CD4-positive, alpha-beta T cell (primary cell): ENCODE results near the gene DOP1B. TPM values are rescaled to one million over a fixed set of nuclear protein-coding genes. Genes with fewer than 3 reads are reported as not detected.

Source experiments
- ATAC-seq: fragments of 200-7000 bp; cut with Tn5 transposase; one replicate; pipeline ENCODE4 v1.10.0; 2022; ENCODE audit warnings: mild to moderate bottlenecking; ENCODE audit not compliant: poor library complexity
- CTCF ChIA-PET: fragments of 350-600 bp; sonication (Branson Sonifier 250); formaldehyde crosslinking; loops from one replicate; lab custom pipeline; 2021; ENCODE audit warnings: antibody characterized with exemption, inconsistent platforms; lab: Charles Lee
- POLR2A ChIA-PET: fragments of 350-600 bp; sonication (Branson Sonifier 250); formaldehyde crosslinking; loops from one replicate; lab custom pipeline; 2021; ENCODE audit warnings: antibody characterized with exemption, inconsistent platforms; lab: Charles Lee
- DNase-seq, 14 experiments: peaks; one replicate each; pipeline ENCODE4 v3.0.0-alpha.2; 2013 to 2020; ENCODE audit warnings: mixed read lengths in 2 of 14
- H3K27ac ChIP-seq, 2 donors: one replicate each; pipeline versions ENCODE4 v1.5.1 to v1.7.0; 2013; ENCODE audit warnings: low read length in 2 of 2, low read depth in 1 of 2, mild to moderate bottlenecking in 1 of 2
- H3K27me3 ChIP-seq, 2 experiments: 1 replicate in 1 of 2; 2 replicates in 1 of 2; pipeline versions ENCODE4 v1.6.1 to v1.7.0; 2013; ENCODE audit warnings: low read length in 2 of 2, control low read depth in 1 of 2, mild to moderate bottlenecking in 1 of 2, moderate library complexity in 1 of 2; ENCODE audit not compliant: insufficient read depth in 2 of 2, control insufficient read depth in 1 of 2
- H3K36me3 ChIP-seq: one replicate; pipeline ENCODE4 v1.6.1; 2013; ENCODE audit warnings: low read length, control low read depth; ENCODE audit not compliant: insufficient read depth
- H3K4me1 ChIP-seq: one replicate; pipeline ENCODE4 v1.6.1; 2013; ENCODE audit warnings: low read length, control low read depth; ENCODE audit not compliant: insufficient read depth
- H3K4me3 ChIP-seq: one replicate; pipeline ENCODE4 v1.5.1; 2013; ENCODE audit warnings: mild to moderate bottlenecking, low read length, moderate library complexity
- H3K9me3 ChIP-seq, 2 experiments: 1 replicate in 1 of 2; 2 replicates in 1 of 2; pipeline versions ENCODE4 v1.6.1 to v1.7.0; 2013; ENCODE audit warnings: low read length in 2 of 2, mild to moderate bottlenecking in 2 of 2, control low read depth in 1 of 2, moderate library complexity in 1 of 2; ENCODE audit not compliant: control insufficient read depth in 1 of 2, insufficient read depth in 1 of 2
- H3K27ac Mint-ChIP-seq: one replicate; pipeline ENCODE4 v1.8.0; 2020; ENCODE audit warnings: mixed read lengths
- H3K27me3 Mint-ChIP-seq: one replicate; pipeline ENCODE4 v1.8.0; 2021; ENCODE audit warnings: mixed read lengths
- H3K36me3 Mint-ChIP-seq: one replicate; pipeline ENCODE4 v1.8.0; 2021; ENCODE audit warnings: low read depth, mixed read lengths
- H3K4me1 Mint-ChIP-seq: one replicate; pipeline ENCODE4 v1.8.0; 2021; ENCODE audit warnings: low read depth, mixed read lengths
- H3K4me3 Mint-ChIP-seq: one replicate; pipeline ENCODE4 v1.8.0; 2020; ENCODE audit warnings: mild to moderate bottlenecking, mixed read lengths
- H3K9me3 Mint-ChIP-seq: one replicate; pipeline ENCODE4 v1.8.0; 2020; ENCODE audit warnings: mixed read lengths
- CTCF ChIP-seq: fragments of 200-600 bp; IDR thresholded peaks from one replicate; pipeline ENCODE4 v1.8.0; 2022; ENCODE audit warnings: antibody characterized with exemption, mild to moderate bottlenecking
- intact Hi-C, 2 experiments: fragments of 100-400 bp; cut with DNase I in 1 of 2; cut with micrococcal nuclease in 1 of 2; formaldehyde crosslinking; loops; one replicate each; pipeline versions ENCODE4 v1.15.1 to v1.9.0; 2023 to 2025; cut with DNase I, micrococcal nuclease
- total RNA-seq, 174 experiments: library from RNA in 2 of 174; stranded (reverse) in 2 of 174; gene quantifications; one replicate each; pipeline ENCODE4 v1.2.3 and lab custom pipeline; 2021 to 2026

Gene DOP1B
- total RNA-seq, 2 experiments from 2014 or later = 11.0 to 12.7 TPM

- peaks cover 22% of the 10 kb centered on the region for H3K36me3 ChIP-seq
- H3K4me3 Mint-ChIP-seq = no peak overlapping the region
- peaks cover 30% of the 10 kb centered on the region for H3K36me3 Mint-ChIP-seq
- intact Hi-C loops = no loop called here
- ChIA-PET POLR2A (no interaction called here), CTCF (no interaction called here)
- no peaks in the 10 kb centered on the region for H3K9me3 Mint-ChIP-seq
- no peak for TF ChIP-seq CTCF
- H3K27me3 Mint-ChIP-seq = no peaks in the 10 kb centered on the region
- no peaks in the 10 kb centered on the region for H3K4me1 ChIP-seq
- DNase-seq (no peak), ATAC-seq (no peak)
- no peaks in the 10 kb centered on the region for H3K9me3 ChIP-seq
- peaks cover 4% of the 10 kb centered on the region for H3K4me1 Mint-ChIP-seq
- H3K27ac Mint-ChIP-seq = no peak overlapping the region
- H3K27ac ChIP-seq = no peak overlapping the region
- no peaks in the 10 kb centered on the region for H3K27me3 ChIP-seq
- H3K4me3 ChIP-seq = no peak overlapping the region
These were observed 43.5 kb downstream of the DOP1B start for GRCh38 chr21:36200081-36200561.

GRCh38 chr21:36202726-36203602 lies 46.3 kb downstream of the DOP1B start:
- ChIA-PET POLR2A (no interaction called here), CTCF (interaction anchor here (0.6 to 1.6 kb wide), 2 partner anchors 11 to 612 kb away, joined by 3 to 4 read pairs; no protein-coding TSS in a partner anchor)
- Histone ChIP-seq H3K4me3 (no peak overlapping the region), H3K27ac (no peak overlapping the region), H3K4me1 (no peaks in the 10 kb centered on the region), H3K27me3 (no peaks in the 10 kb centered on the region), H3K9me3 (no peaks in the 10 kb centered on the region), H3K36me3 (peaks cover 22% of the 10 kb centered on the region)
- Mint-ChIP-seq H3K27ac (no peak overlapping the region), H3K4me1 (peaks cover 4% of the 10 kb centered on the region), H3K9me3 (no peaks in the 10 kb centered on the region), H3K4me3 (no peak overlapping the region), H3K27me3 (no peaks in the 10 kb centered on the region), H3K36me3 (peaks cover 24% of the 10 kb centered on the region)
- ATAC-seq (no peak), DNase-seq (no peak)
- intact Hi-C loops = no loop called here
- no peak for TF ChIP-seq CTCF

- intact Hi-C loops = no loop called here
- no peak overlapping the region for H3K4me3 ChIP-seq
- H3K27me3 ChIP-seq = no peaks in the 10 kb centered on the region
- Mint-ChIP-seq H3K27me3 (no peaks in the 10 kb centered on the region), H3K4me3 (no peak overlapping the region), H3K27ac (no peak overlapping the region), H3K36me3 (peaks cover 25% of the 10 kb centered on the region), H3K9me3 (no peaks in the 10 kb centered on the region), H3K4me1 (peaks cover 4% of the 10 kb centered on the region)
- H3K36me3 ChIP-seq = peaks cover 19% of the 10 kb centered on the region
- no peaks in the 10 kb centered on the region for H3K4me1 ChIP-seq
- ChIA-PET POLR2A (no interaction called here), CTCF (interaction anchor here (1.6 kb wide), 1 partner anchor 11 kb away, joined by 4 read pairs; no protein-coding TSS in a partner anchor)
- ATAC-seq = peak; percentile 17
- peak in 1 of 14 experiments; percentile 9 for DNase-seq
- no peaks in the 10 kb centered on the region for H3K9me3 ChIP-seq
- no peak for TF ChIP-seq CTCF
- no peak overlapping the region for H3K27ac ChIP-seq
These were observed 46.9 kb downstream of the DOP1B start for GRCh38 chr21:36203603-36203889.
